Measurements from ENCODE around the gene TSPAN9.

Gene TSPAN9

DNA sequence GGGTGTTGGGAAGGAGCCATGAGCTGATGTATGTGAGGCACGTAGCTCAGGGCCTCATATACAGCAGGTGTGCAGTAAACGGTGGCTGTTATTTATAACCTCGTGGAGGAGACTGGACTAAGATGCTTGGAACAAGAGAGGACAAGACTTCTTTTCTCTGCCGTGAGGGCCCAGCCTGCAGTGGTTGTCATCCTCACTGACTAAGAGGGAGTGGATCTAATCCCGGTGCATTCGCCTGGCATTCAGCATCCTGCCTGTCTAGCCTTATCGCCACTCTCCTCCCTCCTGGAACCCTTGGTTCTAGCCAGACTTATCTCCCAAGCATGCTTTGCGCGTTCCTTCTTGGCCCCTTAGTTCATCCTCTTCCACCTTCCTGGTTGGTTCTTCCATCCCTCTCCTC is 3.9 kb downstream of the TSPAN9 start:
- no peak for DNase-seq

DNA sequence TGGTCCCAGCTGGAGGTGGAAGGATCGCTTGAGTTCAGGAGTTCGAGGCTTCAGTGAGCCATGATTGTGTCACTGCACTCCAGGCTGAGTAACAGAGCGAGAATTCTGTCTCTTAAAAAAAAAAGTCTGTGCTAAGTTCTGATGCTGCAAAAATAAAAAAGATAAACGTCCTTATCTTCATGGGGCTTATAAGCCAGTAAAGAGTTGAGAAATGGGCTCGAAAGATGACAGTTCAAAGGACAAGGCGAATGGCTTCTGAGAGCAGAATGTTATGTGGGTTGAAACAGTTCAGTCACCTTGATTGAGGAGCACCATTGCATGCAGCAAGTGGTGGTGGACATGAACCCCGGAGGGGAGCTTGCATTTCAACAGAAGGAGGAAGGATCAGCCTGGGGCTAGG is 4.7 kb downstream of the TSPAN9 start:
- no peak for DNase-seq

DNA sequence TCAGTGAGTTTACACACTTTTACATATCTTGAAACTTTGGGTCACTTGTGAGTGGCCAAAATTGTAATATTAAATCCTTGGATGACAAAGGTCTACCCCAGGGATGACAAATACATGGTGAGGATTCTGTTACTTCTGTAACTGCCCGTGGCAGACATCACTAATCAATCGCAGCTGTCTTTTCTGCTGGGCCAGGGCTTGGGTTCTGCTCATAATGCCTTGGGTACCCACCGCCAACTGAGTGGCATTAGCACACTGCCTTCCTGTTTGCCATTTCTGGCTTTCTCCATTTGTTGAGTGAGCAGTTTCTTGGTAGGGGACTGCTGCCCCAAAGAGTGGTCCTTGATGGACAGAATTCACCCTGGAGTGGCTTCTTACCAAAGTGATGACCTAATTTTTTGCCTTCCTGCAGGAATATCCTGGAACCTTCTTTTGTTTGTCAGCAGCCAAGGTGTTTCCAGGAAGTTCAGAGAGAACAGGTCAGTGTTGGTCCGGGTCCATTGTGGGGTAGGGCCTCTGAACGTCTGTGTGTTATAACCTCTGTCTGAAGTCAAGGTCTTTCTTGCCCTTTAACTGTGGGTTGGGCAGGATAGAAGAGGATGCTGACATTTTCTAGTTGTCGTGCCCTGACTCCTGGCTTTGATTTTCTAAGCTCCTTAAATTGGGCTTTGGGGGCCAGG is 6.2 kb downstream of the TSPAN9 start:
- DNase-seq, result no peak

DNA sequence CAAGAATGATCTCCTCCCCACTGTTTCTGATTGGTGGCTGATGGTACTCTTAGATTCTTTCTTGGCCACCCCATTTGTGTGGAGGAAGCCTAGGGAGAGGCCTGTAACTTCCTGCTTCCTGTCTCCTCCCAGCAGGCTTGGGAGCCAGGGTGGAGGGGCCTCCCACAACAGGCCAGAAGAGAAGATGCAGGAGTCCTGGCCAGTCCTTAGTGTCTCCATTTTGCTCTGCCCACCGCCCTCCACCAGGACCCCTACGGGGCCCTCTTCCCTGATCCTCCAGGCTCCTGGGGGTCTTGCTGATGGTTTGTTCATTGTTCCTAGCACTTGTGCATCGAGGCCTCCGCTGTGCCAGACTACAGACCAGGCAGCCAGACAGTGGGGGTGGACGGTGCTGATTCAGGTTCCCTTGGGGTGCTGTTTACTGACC is 6.8 kb downstream of the TSPAN9 start:
- peak; percentile 24 for DNase-seq

- no peak for DNase-seq
Measured at GRCh38 chr12:3084742-3085141, 7.6 kb downstream of the TSPAN9 start.

DNA sequence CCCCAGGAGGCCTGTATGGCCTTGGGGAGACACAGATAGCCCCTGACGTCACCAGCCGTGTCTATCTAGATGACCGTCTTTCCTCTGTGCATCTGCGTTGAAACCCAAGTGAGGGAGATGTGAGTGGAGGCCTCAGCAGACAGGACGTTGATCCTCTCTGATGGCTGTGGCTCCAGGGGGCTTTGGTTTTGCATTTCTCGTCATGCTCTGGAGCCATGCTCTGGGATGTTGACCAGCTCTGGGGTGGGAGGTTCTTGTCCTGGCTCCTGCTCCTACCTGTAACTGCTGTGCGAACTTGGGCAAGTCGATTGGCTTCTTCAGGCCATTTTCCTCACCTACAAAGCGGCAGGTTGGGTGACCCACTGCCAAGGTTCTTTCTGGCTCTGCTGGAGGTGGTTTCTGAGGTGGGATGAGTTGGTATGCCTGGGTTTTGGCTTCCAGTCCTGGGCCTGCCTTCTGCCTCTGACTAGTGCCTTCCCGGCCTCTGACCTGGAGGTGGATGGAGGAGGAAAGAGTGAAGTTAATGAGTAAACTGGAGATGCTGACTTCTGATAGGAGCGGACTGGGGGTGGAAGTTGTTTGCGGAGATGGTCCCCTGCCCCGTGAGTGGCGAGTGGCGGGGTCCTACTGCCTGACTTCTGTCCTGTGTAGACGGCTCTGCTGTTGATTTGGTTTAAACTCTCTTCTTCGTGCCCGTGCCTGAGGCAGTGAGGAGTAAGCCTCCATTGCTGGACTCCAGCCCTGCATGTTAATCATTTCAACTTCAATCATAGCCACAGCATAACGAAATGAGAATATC is 8.4 kb downstream of the TSPAN9 start:
- DNase-seq, result no peak

DNA sequence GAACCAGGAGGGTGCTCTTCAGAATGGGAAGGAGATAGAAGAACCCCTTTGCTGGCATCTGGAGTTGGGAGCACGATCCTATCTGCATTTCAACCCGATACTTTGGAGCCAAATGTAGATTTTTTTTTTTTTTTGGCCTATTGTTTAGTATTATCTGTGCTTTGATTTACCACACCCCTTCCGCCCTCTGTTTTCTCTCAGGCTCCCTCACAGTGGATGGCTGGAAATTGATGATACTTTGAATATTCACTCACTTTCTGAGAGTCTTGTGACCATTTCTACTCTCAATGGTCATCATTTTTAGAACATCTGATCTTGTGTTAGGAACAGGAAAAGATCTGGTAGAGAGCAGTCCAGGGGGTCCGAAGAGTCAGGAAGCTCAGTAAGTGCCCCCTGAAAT is 9.0 kb downstream of the TSPAN9 start:
- no peak for DNase-seq

GRCh38 chr12:3086729-3087323 is 9.6 kb downstream of the TSPAN9 start:
- DNase-seq, result no peak

GRCh38 chr12:3087758-3088650 is 10.8 kb downstream of the TSPAN9 start:
- DNase-seq, result no peak

GRCh38 chr12:3089588-3089987 is 12.4 kb downstream of the TSPAN9 start:
- no peak for DNase-seq

GRCh38 chr12:3090240-3091037 is 13.3 kb downstream of the TSPAN9 start:
- DNase-seq, result no peak

DNA sequence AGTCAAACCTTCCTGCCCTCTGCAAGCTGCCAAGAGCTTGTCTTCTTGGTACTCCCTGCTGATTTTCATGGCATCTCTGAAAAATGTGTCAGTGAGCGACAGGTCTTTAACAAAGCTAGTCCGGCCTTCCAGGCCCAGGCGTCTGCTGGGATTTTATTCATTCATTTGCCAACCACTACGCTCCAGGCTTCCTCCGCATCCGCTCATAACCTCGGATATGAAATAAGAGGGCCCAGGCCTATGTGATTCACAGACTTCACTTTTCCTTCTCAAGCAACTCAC is 13.8 kb downstream of the TSPAN9 start:
- no peak for DNase-seq

DNA sequence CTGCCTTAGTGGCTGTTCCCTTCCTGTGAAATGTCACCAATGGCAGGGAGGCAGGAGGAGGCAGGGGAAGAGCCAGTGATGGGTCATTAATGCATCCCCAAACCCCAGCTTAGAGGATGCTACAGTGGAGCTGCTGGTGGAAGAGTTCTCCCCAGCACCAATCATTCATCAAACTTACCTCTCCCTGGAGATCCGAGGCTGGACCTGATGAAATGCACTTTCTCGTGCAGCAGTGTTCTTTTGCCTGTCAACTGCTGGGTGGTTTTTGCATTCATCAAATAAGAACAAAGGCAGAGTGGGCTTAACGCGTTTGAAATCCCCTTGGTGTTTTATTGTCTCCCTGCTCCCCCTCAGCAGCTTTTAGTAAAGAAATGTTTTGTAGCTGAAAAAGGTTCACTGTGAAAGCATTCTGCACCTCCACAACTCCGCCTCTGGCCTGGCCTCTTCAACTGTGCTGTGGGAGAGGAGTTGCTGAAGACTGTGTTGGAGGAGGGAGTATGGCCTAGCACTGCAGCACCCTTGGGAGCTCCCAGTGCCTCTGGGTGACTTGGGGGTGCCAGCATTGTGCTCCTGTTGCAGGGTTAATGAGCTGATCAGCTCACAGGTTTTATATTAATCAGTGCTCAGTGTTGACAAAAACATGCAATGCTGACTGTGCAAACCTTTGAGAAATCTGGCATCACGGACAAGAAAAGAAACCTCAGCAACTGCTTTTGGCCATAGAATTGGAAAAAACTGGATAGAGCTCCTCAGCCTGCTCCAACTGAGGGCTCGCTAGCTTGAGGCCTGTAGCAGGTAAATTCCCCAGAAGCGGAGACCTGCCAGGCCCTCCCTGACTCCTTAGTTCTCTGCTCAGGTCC is 14.4 kb downstream of the TSPAN9 start:
- no peak for DNase-seq

DNA sequence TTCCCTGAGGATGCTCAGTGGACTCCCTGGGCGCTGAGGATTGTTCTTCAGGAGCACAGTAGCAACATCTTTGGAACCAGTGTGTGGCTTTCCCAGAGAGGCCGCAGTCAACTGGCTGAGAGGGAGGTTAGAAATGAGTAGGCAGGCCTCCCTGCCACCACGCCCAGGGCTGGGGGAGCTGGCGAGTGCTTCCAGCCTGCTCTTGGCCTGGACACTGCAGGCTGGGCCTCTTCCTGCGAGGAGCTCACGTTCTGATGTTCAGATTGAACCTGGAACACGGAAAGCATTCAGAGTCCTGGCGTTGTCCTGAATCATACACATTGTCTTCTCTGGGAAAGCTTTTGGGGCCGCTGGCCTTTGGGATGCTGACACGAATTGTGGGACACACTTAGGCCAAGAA is 15.6 kb downstream of the TSPAN9 start:
- no peak for DNase-seq

DNA sequence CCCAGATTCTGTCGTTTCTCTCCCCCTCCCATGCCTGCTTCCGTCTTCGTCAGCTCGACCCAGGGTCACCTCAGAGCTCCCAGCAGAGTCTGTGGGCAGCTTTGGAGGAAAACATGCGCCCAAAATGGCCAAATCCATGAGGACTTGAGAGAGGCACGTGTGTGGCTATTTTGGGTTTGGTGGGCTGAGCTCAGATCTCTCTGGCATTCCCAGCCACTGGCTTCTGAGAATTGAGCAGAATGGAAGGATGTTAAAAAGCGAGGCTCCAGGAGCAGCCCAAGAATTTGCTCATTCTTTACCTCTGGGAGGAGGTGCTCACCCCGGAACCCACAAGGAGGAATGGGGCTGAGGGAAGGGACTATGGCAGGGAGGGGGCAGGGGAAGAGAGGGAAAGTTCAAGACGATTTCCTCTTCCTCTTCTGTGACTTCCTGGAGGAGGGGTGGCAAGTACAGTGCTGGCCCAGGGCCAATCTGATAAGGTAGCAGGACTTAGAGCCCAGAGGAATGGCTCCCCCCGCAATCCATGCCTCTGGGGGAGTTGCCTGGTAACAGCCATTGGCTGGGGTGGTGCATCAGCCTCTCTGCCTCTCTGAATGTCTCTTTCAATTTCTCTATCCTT is 20.1 kb downstream of the TSPAN9 start:
- DNase-seq, result no peak

- no peak for DNase-seq
Measured at GRCh38 chr12:3097836-3098235, 20.7 kb downstream of the TSPAN9 start.

DNA sequence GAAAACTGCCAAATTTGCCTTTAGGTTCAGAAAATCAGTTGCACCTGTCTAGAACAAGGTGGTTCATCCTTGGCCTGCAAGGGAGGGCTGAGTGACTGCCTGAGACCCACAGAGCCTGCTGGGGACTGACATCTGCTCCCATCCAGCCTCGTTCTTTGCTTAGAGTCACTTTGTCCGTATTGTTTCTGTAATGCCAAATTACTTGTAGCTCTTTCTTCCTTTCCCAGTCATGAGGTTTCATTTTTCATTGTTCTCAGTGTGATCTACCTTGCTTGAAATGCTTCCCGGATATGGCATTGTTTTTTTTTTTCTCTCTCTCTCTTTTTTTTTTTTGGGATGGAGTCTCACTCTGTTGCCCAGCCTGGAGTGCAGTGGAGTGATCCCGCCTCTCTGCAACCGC is 21.3 kb downstream of the TSPAN9 start:
- no peak for DNase-seq

DNA sequence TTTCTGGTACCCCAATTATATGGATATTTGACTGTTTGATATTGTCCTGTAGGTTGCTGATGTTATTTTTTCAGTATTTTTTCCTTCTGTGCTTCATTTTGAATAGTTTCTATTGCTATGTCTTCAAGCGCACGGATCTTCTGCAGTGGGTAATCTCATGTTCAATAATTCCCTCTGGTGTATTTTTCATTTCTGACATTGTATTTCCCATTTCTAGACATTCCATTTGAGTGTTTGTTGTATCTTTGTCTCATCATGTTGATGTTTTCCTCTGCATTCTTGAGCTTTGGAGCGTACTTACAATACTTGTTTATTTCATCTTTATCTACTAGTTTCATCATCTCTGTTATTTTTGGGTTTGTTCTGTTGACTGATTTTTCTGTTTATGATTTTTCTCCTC is 22.0 kb downstream of the TSPAN9 start:
- no peak for DNase-seq

- DNase-seq, result peak; percentile 29
Measured at GRCh38 chr12:3101309-3102024, 24.3 kb downstream of the TSPAN9 start.

DNA sequence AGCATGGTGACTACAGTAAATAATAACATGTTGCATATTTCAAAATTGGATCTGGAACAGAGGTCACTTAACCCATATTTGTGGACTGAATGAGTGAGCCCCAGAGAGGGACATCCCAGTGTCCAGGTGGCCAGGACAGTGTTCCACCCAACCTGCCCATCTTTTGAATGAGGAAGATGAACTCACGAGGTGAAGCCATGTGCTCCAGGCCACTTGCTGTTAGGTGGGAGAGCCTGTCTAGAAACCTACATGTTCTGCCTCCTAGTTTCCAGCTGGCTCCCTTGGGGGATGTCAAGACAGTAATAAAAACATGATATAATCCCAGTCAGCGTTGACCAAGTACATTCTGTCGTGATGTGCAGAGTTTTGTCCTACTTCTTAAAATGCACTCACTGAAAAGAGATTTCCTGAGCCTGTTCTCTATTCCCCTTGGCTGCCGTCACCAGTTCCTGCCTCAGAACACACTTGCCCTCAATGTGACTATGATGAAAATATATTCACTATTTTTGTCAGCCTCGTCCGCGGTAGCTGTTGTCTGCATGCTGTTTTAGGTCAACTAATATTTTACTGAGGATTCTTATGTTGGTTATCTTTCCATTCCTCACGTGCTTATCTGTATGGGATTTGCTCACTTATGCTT is 25.7 kb downstream of the TSPAN9 start:
- no peak for DNase-seq
